Keratinocyte (primary cell): Measurements from ENCODE around the gene ARHGAP4. TPM values are rescaled to one million over a fixed set of nuclear protein-coding genes. Genes with fewer than 3 reads are reported as not detected.

Experiments used
- DNase-seq: peaks from one replicate; pipeline ENCODE4 v3.0.0-alpha.2; 2011; ENCODE audit warnings: low read depth, missing footprints, low spot score
- FAIRE-seq: peaks from 2 replicates; lab custom pipeline; 2011; peaks lifted over from hg19 to GRCh38; lab: Jason Lieb, UNC
- H2AFZ ChIP-seq: 2 replicates; pipeline ENCODE4 v1.6.0; 2012; ENCODE audit warnings: low read length, control low read depth, inconsistent platforms; ENCODE audit not compliant: control insufficient read depth
- H3K27ac ChIP-seq: 2 replicates; pipeline ENCODE4 v1.5.1; 2011; ENCODE audit warnings: low read length; ENCODE audit not compliant: control insufficient read depth, insufficient read depth
- H3K27me3 ChIP-seq: 3 replicates; pipeline ENCODE4 v1.6.0; 2011; ENCODE audit warnings: low read length; ENCODE audit not compliant: control insufficient read depth, insufficient read depth; ENCODE audit errors: extremely low read depth
- H3K36me3 ChIP-seq, 2 experiments: 2 replicates in 1 of 2; 3 replicates in 1 of 2; pipeline ENCODE4 v1.5.1; 2011; ENCODE audit warnings: low read length in 2 of 2, mild to moderate bottlenecking in 1 of 2; ENCODE audit not compliant: control insufficient read depth in 2 of 2, insufficient read depth in 2 of 2; ENCODE audit errors: extremely low read depth in 1 of 2
- H3K4me1 ChIP-seq: 3 replicates; pipeline ENCODE4 v1.5.1; 2011; ENCODE audit warnings: low read length; ENCODE audit not compliant: control insufficient read depth, insufficient read depth; ENCODE audit errors: extremely low read depth
- H3K4me2 ChIP-seq: 3 replicates; pipeline ENCODE4 v1.6.0; 2011; ENCODE audit warnings: low read depth, low read length; ENCODE audit not compliant: control insufficient read depth, insufficient read depth; ENCODE audit errors: extremely low read depth
- H3K4me3 ChIP-seq, 3 experiments: fragments of 200-600 bp in 1 of 3; sonication (generic) in 1 of 3; 2 replicates in 2 of 3; 3 replicates in 1 of 3; pipeline ENCODE4 v1.5.1; 2011 to 2016; ENCODE audit warnings: low read length in 3 of 3, mild to moderate bottlenecking in 3 of 3, control low read depth in 2 of 3, inconsistent platforms in 1 of 3, low read depth in 1 of 3, mixed read lengths in 1 of 3, mixed run types in 1 of 3, moderate library complexity in 1 of 3; ENCODE audit not compliant: control insufficient read depth in 2 of 3, insufficient read depth in 2 of 3; ENCODE audit errors: extremely low read depth in 1 of 3
- H3K79me2 ChIP-seq: 2 replicates; pipeline ENCODE4 v1.6.0; 2012; ENCODE audit warnings: low read length; ENCODE audit not compliant: control insufficient read depth, insufficient read depth
- H3K9ac ChIP-seq: 3 replicates; pipeline ENCODE4 v1.6.0; 2011; ENCODE audit warnings: low read length; ENCODE audit not compliant: control insufficient read depth, insufficient read depth; ENCODE audit errors: extremely low read depth
- H3K9me1 ChIP-seq: 3 replicates; pipeline ENCODE4 v1.6.0; 2011; ENCODE audit warnings: low read length; ENCODE audit not compliant: control insufficient read depth, insufficient read depth; ENCODE audit errors: extremely low read depth
- H3K9me3 ChIP-seq: 2 replicates; pipeline ENCODE4 v1.5.1; 2012; ENCODE audit warnings: low read depth, low read length; ENCODE audit not compliant: control insufficient read depth
- H4K20me1 ChIP-seq: 3 replicates; pipeline ENCODE4 v1.6.0; 2011; ENCODE audit warnings: low read length; ENCODE audit not compliant: control insufficient read depth, insufficient read depth; ENCODE audit errors: extremely low read depth
- CTCF ChIP-seq, 3 experiments: IDR thresholded peaks in 1 of 3; conservative IDR thresholded peaks in 1 of 3; optimal IDR thresholded peaks in 1 of 3; 2 replicates in 2 of 3; 3 replicates in 1 of 3; pipeline versions ENCODE3 to v1.5.1; 2011; ENCODE audit warnings: low read length in 3 of 3, mild to moderate bottlenecking in 3 of 3, moderate library complexity in 2 of 3, control low read depth in 1 of 3, inconsistent platforms in 1 of 3; ENCODE audit not compliant: insufficient read depth in 2 of 3; ENCODE audit errors: extremely low read depth in 1 of 3
- EZH2 ChIP-seq: IDR thresholded peaks from one replicate; pipeline ENCODE4 v1.6.1; 2012; ENCODE audit warnings: inconsistent platforms, mild to moderate bottlenecking, low read length, moderate library complexity
- dilution Hi-C: fragments of 300-500 bp; cut with MboI; formaldehyde crosslinking; loops from one replicate; pipeline ENCODE4 v1.7.0; 2020; ENCODE audit warnings: low sequenced_read_pairs; ENCODE audit not compliant: extremely low pct_ligation_motif_present
- polyA plus RNA-seq, 5 experiments: library from polyadenylated mRNA; depleted of rRNA in 3 of 5; stranded (reverse) in 3 of 5; stranded (forward) in 1 of 5; unstranded in 1 of 5; fragments of >200 nt; gene quantifications; 1 replicate in 1 of 5; 2 replicates in 3 of 5; 3 replicates in 1 of 5; pipeline versions ENCODE4 v1.2.1 to v1.2.3, GENCODE V29; 2011 to 2012; ENCODE audit warnings: missing spikeins in 2 of 5, low read depth in 1 of 5, low replicate concordance in 1 of 5

Gene ARHGAP4
- polyA plus RNA-seq, 1 donor (not counting 4 experiments of a cell fraction or from before 2014, with no cell fraction given), result 0.35 TPM

GRCh38 chrX:153902385-153902784 lies 23.7 kb downstream of the ARHGAP4 start:
- no peak overlapping the region for H3K4me3 ChIP-seq
- no peaks in the 10 kb centered on the region for H3K27me3 ChIP-seq
- H3K4me2 ChIP-seq, result no peak overlapping the region
- H2AFZ ChIP-seq, result no peak overlapping the region
- TF ChIP-seq EZH2 (no peak), CTCF (optimal IDR thresholded peaks at IDR 0.05 in 1 of 3, IDR thresholded peaks at IDR 0.05 in 1 of 3, conservative IDR thresholded peaks at IDR 0.05 in 1 of 3; ENCODE audit: extremely low read depth in 1 of 3, insufficient read depth in 2 of 3, low read length in 3 of 3) (no peak)
- no peaks in the 10 kb centered on the region for H3K9me1 ChIP-seq
- FAIRE-seq, result no peak
- DNase-seq, result no peak
- no peaks in the 10 kb centered on the region for H3K9me3 ChIP-seq
- H3K79me2 ChIP-seq, result no peaks in the 10 kb centered on the region
- H4K20me1 ChIP-seq, result no peaks in the 10 kb centered on the region
- no peaks in the 10 kb centered on the region for H3K36me3 ChIP-seq
- dilution Hi-C loops, result no loop called here
- H3K4me1 ChIP-seq, result peaks cover 8% of the 10 kb centered on the region
- no peak overlapping the region for H3K9ac ChIP-seq
- no peak overlapping the region for H3K27ac ChIP-seq

- TF ChIP-seq EZH2 (no peak), CTCF (optimal IDR thresholded peaks at IDR 0.05 in 1 of 3, IDR thresholded peaks at IDR 0.05 in 1 of 3, conservative IDR thresholded peaks at IDR 0.05 in 1 of 3; ENCODE audit: extremely low read depth in 1 of 3, insufficient read depth in 2 of 3, low read length in 3 of 3) (no peak)
- H3K9ac ChIP-seq, result no peak overlapping the region
- dilution Hi-C loops, result no loop called here
Measured at GRCh38 chrX:153901753-153902140, 24.3 kb downstream of the ARHGAP4 start.

More at GRCh38 chrX:153901753-153902140, 24.3 kb downstream of the ARHGAP4 start:
- no peaks in the 10 kb centered on the region for H3K9me3 ChIP-seq
- no peaks in the 10 kb centered on the region for H3K27me3 ChIP-seq
- H2AFZ ChIP-seq, result no peak overlapping the region
- no peak for DNase-seq
- H3K4me1 ChIP-seq, result peaks cover 8% of the 10 kb centered on the region
- no peak overlapping the region for H3K27ac ChIP-seq
- H3K4me2 ChIP-seq, result no peak overlapping the region
- no peaks in the 10 kb centered on the region for H3K36me3 ChIP-seq
- no peaks in the 10 kb centered on the region for H3K9me1 ChIP-seq
- H4K20me1 ChIP-seq, result no peaks in the 10 kb centered on the region
- no peaks in the 10 kb centered on the region for H3K79me2 ChIP-seq
- no peak for FAIRE-seq
- H3K4me3 ChIP-seq, result no peak overlapping the region
